ENCODE data around the gene PPP1R14B.

DNA sequence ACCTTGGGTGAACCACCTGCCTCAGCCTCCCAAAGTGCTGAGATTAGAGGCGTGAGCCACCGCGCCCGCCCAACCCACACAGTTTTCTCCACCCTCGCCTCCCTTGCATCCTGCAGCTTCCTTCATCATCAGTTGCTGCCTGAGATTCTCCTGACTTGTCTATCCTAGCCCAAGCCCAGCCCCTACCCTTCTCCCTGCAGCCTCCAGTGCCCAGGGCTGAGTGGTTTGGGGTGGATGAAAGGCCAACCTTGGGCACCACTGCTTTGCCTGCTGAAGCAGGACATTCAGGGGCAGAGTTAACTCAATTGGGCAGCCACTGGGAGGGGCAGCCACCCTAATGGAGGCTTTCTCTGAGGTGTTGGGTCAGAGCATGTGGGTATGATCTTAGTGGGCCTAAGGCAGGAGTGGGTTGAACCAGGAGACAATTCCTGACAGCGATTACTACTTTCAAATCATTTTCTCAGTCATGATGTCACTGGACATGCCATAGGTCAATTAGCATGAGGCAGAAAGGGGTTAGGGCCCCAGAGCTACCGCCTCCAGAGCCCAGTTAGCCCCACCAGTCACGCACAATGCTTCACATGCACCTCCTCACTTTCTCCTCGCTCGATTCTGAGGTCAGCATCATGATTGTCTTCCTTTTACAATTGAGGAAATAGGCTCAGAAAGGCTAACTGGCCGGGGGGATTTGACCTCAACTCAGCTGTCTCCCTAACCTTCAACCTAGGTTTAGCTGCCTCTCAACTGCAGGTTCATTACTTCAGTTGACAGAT, 6.9 kb downstream of the PPP1R14B start:
- TF ChIP-seq EZH2 (IDR thresholded peaks at IDR 0.05; ENCODE audit: low read depth): no peak
- TF ChIP-seq, protein P1, sequence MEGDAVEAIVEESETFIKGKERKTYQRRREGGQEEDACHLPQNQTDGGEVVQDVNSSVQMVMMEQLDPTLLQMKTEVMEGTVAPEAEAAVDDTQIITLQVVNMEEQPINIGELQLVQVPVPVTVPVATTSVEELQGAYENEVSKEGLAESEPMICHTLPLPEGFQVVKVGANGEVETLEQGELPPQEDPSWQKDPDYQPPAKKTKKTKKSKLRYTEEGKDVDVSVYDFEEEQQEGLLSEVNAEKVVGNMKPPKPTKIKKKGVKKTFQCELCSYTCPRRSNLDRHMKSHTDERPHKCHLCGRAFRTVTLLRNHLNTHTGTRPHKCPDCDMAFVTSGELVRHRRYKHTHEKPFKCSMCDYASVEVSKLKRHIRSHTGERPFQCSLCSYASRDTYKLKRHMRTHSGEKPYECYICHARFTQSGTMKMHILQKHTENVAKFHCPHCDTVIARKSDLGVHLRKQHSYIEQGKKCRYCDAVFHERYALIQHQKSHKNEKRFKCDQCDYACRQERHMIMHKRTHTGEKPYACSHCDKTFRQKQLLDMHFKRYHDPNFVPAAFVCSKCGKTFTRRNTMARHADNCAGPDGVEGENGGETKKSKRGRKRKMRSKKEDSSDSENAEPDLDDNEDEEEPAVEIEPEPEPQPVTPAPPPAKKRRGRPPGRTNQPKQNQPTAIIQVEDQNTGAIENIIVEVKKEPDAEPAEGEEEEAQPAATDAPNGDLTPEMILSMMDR (conservative IDR thresholded peaks at IDR 0.05): no peak
